ENCODE results near the gene EPB41.

EPB41 gene

DNA sequence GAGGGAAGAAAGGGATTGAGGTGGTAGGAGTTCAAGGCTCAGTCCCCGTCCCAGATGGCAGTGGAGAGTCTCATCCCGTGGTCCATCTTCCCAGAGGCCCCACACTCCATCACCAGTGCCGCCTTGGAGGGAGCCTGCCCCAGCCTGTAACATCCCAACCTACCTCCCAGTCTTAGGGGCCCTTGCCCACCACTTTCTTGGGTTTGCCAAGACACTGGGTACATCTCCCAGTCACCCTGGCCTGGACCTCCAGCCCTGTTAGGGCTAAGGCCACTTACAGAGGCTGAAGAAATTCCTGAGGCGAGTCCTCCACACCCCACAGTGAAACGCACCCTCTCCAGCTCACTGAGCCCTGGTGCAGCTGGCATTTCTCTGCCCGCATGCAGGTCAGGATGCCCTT is 206.0 kb downstream of the EPB41 start:
- no peak for DNase-seq
- Histone ChIP-seq H3K4ac (ENCODE audit: low read depth, low read length) (no peak overlapping the region), H2BK15ac (replicated peaks; ENCODE audit: low read depth) (no peak overlapping the region), H3K27ac (ENCODE audit: low read depth, low read length) (no peak overlapping the region), H3K4me2 (ENCODE audit: low read length) (no peak overlapping the region), H3K79me2 (ENCODE audit: control insufficient read depth, insufficient read depth, low read length) (no peaks in the 10 kb centered on the region), H3K23ac (ENCODE audit: low read length) (no peak overlapping the region), H3K18ac (ENCODE audit: low read length) (no peak overlapping the region), H4K8ac (ENCODE audit: low read depth, low read length) (no peak overlapping the region), H3K56ac (ENCODE audit: low read length) (no peak overlapping the region), H4K5ac (ENCODE audit: low read length) (no peak overlapping the region), H2BK5ac (ENCODE audit: low read length) (no peak overlapping the region), H2AK5ac (ENCODE audit: low read length) (no peak overlapping the region), H3K4me1 (ENCODE audit: control insufficient read depth, low read depth, low read length) (no peaks in the 10 kb centered on the region), H2BK120ac (ENCODE audit: low read depth, low read length) (no peak overlapping the region), H3K36me3 (ENCODE audit: control insufficient read depth, insufficient read depth, low read length) (peaks cover 2% of the 10 kb centered on the region), H3K4me3 (ENCODE audit: low read length) (no peak overlapping the region), H3K79me1 (ENCODE audit: low read length) (no peaks in the 10 kb centered on the region), H3K9ac (ENCODE audit: low read length) (no peak overlapping the region), H3K27me3 (ENCODE audit: insufficient read depth, low read length, poor library complexity) (no peaks in the 10 kb centered on the region)
- no CpG with 5 or more reads among the region's 6 CpGs for WGBS (ENCODE audit: extremely low coverage, insufficient coverage, low lambda C conversion rate)

DNA sequence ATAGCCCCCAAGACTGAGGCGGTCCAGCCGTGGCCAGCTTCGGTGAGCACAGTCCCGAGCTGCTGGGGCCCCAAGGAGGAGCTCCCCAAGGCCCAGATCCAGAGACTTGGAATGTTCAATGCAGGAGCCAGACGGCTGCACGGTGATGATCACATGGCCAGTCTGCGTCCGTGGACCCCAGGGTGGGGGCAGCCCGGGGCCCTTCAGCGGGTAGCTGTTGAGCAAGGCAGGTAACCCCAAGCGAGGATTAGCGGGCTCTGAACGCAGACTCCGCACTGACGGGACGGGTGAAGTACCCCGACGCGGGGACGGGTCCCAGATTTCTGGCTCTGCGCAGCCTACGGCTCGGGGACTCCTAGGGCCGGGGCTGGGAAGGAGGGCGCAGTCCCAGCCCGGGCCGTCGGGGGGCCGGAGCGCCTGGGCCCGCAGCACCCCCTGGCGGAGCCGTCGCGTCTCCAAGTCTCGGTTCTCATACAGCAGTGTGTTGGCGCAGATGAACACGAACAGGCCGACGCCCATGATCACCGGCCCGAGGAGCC is 206.6 kb downstream of the EPB41 start:
- Histone ChIP-seq H3K23ac (ENCODE audit: low read length) (no peak overlapping the region), H3K56ac (ENCODE audit: low read length) (peak overlapping the region; percentile 83), H3K27ac (ENCODE audit: low read depth, low read length) (no peak overlapping the region), H4K8ac (ENCODE audit: low read depth, low read length) (no peak overlapping the region), H3K4me2 (ENCODE audit: low read length) (no peak overlapping the region), H3K27me3 (ENCODE audit: insufficient read depth, low read length, poor library complexity) (no peaks in the 10 kb centered on the region), H4K5ac (ENCODE audit: low read length) (no peak overlapping the region), H3K4me1 (ENCODE audit: control insufficient read depth, low read depth, low read length) (no peaks in the 10 kb centered on the region), H2BK15ac (replicated peaks; ENCODE audit: low read depth) (no peak overlapping the region), H3K4me3 (ENCODE audit: low read length) (no peak overlapping the region), H3K36me3 (ENCODE audit: control insufficient read depth, insufficient read depth, low read length) (peaks cover 2% of the 10 kb centered on the region), H3K18ac (ENCODE audit: low read length) (peak overlapping the region; percentile 86), H3K4ac (ENCODE audit: low read depth, low read length) (no peak overlapping the region), H2BK5ac (ENCODE audit: low read length) (no peak overlapping the region), H3K79me1 (ENCODE audit: low read length) (no peaks in the 10 kb centered on the region), H3K9ac (ENCODE audit: low read length) (peak overlapping the region; percentile 94), H2AK5ac (ENCODE audit: low read length) (no peak overlapping the region), H3K79me2 (ENCODE audit: control insufficient read depth, insufficient read depth, low read length) (no peaks in the 10 kb centered on the region), H2BK120ac (ENCODE audit: low read depth, low read length) (no peak overlapping the region)
- WGBS (ENCODE audit: extremely low coverage, insufficient coverage, low lambda C conversion rate): no CpG with 5 or more reads among the region's 42 CpGs
- DNase-seq: peak; percentile 89

GRCh38 chr1:29121516-29121935 is 207.2 kb downstream of the EPB41 start:
- Histone ChIP-seq H3K4me3 (ENCODE audit: low read length) (no peak overlapping the region), H2BK15ac (replicated peaks; ENCODE audit: low read depth) (no peak overlapping the region), H2BK120ac (ENCODE audit: low read depth, low read length) (peak overlapping the region; percentile 52), H3K9ac (ENCODE audit: low read length) (peak overlapping the region; percentile 94), H2AK5ac (ENCODE audit: low read length) (no peak overlapping the region), H3K27ac (ENCODE audit: low read depth, low read length) (peak overlapping the region; percentile 55), H3K79me2 (ENCODE audit: control insufficient read depth, insufficient read depth, low read length) (no peaks in the 10 kb centered on the region), H4K5ac (ENCODE audit: low read length) (no peak overlapping the region), H3K18ac (ENCODE audit: low read length) (peak overlapping the region; percentile 86), H3K4me1 (ENCODE audit: control insufficient read depth, low read depth, low read length) (no peaks in the 10 kb centered on the region), H4K8ac (ENCODE audit: low read depth, low read length) (no peak overlapping the region), H3K4ac (ENCODE audit: low read depth, low read length) (peak overlapping the region; percentile 87), H3K36me3 (ENCODE audit: control insufficient read depth, insufficient read depth, low read length) (peaks cover 2% of the 10 kb centered on the region), H2BK5ac (ENCODE audit: low read length) (no peak overlapping the region), H3K4me2 (ENCODE audit: low read length) (peak overlapping the region; percentile 40), H3K27me3 (ENCODE audit: insufficient read depth, low read length, poor library complexity) (no peaks in the 10 kb centered on the region), H3K56ac (ENCODE audit: low read length) (peak overlapping the region; percentile 83), H3K23ac (ENCODE audit: low read length) (peak overlapping the region; percentile 80), H3K79me1 (ENCODE audit: low read length) (no peaks in the 10 kb centered on the region)
- WGBS (ENCODE audit: extremely low coverage, insufficient coverage, low lambda C conversion rate): no CpG with 5 or more reads among the region's 59 CpGs
- DNase-seq: no peak

DNA sequence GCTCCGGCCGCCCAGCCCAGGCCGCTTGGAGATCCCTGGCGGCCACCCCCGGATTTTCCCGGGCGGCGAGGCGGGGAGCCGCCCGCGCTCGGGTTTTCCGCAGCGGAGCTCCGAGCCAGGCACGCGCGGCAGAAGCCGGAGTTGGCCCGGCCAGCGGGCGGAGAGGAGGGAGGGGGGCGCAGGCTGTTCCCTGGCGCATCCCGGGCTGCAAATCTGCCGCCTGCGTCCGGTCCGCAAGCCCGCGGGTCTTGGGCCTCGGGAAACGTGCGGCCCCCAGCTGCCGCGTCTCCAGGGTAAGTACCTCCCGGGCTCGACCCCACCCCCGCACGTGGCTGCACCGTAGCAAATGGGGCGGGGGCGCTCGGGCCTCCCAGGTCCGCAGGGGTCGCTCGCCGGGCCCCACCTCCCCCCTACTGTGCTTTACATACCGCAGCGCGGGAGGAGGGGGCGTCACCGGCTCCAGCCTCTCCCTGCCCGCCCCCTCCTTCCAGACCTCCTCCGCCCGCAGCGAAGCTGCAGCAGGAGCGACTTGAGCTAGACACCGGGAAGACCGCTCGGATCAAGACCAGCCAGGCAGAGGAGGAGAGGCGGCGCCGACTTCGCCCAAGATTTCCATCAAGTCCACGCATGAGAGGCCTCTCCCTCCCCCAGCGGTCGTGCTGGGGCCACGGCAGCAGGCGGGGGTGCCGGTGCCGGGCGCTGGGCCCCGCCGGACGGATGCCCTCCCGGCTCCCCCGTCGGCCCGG is 207.7 kb downstream of the EPB41 start:
- Histone ChIP-seq H2BK120ac (ENCODE audit: low read depth, low read length) (peak overlapping the region; percentile 56), H3K27ac (ENCODE audit: low read depth, low read length) (peak overlapping the region; percentile 55), H3K4me1 (ENCODE audit: control insufficient read depth, low read depth, low read length) (no peaks in the 10 kb centered on the region), H2BK5ac (ENCODE audit: low read length) (no peak overlapping the region), H2AK5ac (ENCODE audit: low read length) (no peak overlapping the region), H3K36me3 (ENCODE audit: control insufficient read depth, insufficient read depth, low read length) (peaks cover 2% of the 10 kb centered on the region), H3K18ac (ENCODE audit: low read length) (peak overlapping the region; percentile 92), H3K56ac (ENCODE audit: low read length) (peak overlapping the region; percentile 93), H3K23ac (ENCODE audit: low read length) (peak overlapping the region; percentile 83), H4K5ac (ENCODE audit: low read length) (no peak overlapping the region), H3K79me1 (ENCODE audit: low read length) (no peaks in the 10 kb centered on the region), H3K4me3 (ENCODE audit: low read length) (peak overlapping the region; percentile 66), H2BK15ac (replicated peaks; ENCODE audit: low read depth) (no peak overlapping the region), H3K79me2 (ENCODE audit: control insufficient read depth, insufficient read depth, low read length) (no peaks in the 10 kb centered on the region), H3K27me3 (ENCODE audit: insufficient read depth, low read length, poor library complexity) (no peaks in the 10 kb centered on the region), H3K4me2 (ENCODE audit: low read length) (peak overlapping the region; percentile 95), H3K4ac (ENCODE audit: low read depth, low read length) (peak overlapping the region; percentile 87), H4K8ac (ENCODE audit: low read depth, low read length) (no peak overlapping the region), H3K9ac (ENCODE audit: low read length) (peak overlapping the region; percentile 94)
- peak; percentile 81 for DNase-seq
- WGBS (ENCODE audit: extremely low coverage, insufficient coverage, low lambda C conversion rate): no CpG with 5 or more reads among the region's 81 CpGs

GRCh38 chr1:29122682-29123052 is 208.3 kb downstream of the EPB41 start:
- H3K36me3 ChIP-seq (ENCODE audit: control insufficient read depth, insufficient read depth, low read length): peaks cover 2% of the 10 kb centered on the region
- H2BK120ac ChIP-seq (ENCODE audit: low read depth, low read length): peak overlapping the region; percentile 56
- H3K23ac ChIP-seq (ENCODE audit: low read length): peak overlapping the region; percentile 83
- no peaks in the 10 kb centered on the region for H3K27me3 ChIP-seq (ENCODE audit: insufficient read depth, low read length, poor library complexity)
- no CpG with 5 or more reads among the region's 34 CpGs for WGBS (ENCODE audit: extremely low coverage, insufficient coverage, low lambda C conversion rate)
- H3K4me2 ChIP-seq (ENCODE audit: low read length): peak overlapping the region; percentile 95
- H3K79me1 ChIP-seq (ENCODE audit: low read length): no peaks in the 10 kb centered on the region
- H2BK15ac ChIP-seq (replicated peaks; ENCODE audit: low read depth): no peak overlapping the region
- no peaks in the 10 kb centered on the region for H3K79me2 ChIP-seq (ENCODE audit: control insufficient read depth, insufficient read depth, low read length)
- peak overlapping the region; percentile 9 for H3K4ac ChIP-seq (ENCODE audit: low read depth, low read length)
- H3K27ac ChIP-seq (ENCODE audit: low read depth, low read length): peak overlapping the region; percentile 15
- no peaks in the 10 kb centered on the region for H3K4me1 ChIP-seq (ENCODE audit: control insufficient read depth, low read depth, low read length)
- peak overlapping the region; percentile 93 for H3K56ac ChIP-seq (ENCODE audit: low read length)
- no peak overlapping the region for H4K5ac ChIP-seq (ENCODE audit: low read length)
- H2AK5ac ChIP-seq (ENCODE audit: low read length): no peak overlapping the region
- H3K9ac ChIP-seq (ENCODE audit: low read length): peak overlapping the region; percentile 94
- no peak overlapping the region for H2BK5ac ChIP-seq (ENCODE audit: low read length)
- peak; percentile 73 for DNase-seq
- H3K4me3 ChIP-seq (ENCODE audit: low read length): peak overlapping the region; percentile 66
- peak overlapping the region; percentile 92 for H3K18ac ChIP-seq (ENCODE audit: low read length)
- H4K8ac ChIP-seq (ENCODE audit: low read depth, low read length): no peak overlapping the region
